Gastrocnemius medialis (tissue), 4 donors: Measurements from ENCODE around the gene LRFN4.
A peak's percentile ranks its signal among the peaks of the same experiment; 100 is the strongest.

Experiments used
- CTCF ChIP-seq, 5 experiments: fragments of 450-650 bp in 3 of 5; fragments of 200-600 bp in 2 of 5; sonication (generic) in 2 of 5; IDR thresholded peaks in 4 of 5; conservative IDR thresholded peaks in 1 of 5; 1 replicate in 4 of 5; 2 replicates in 1 of 5; pipeline ENCODE4 v1.5.1; 2016 to 2019; ENCODE audit warnings: antibody characterized with exemption in 5 of 5, mild to moderate bottlenecking in 3 of 5, moderate library complexity in 3 of 5
- POLR2A ChIP-seq, 2 donors: fragments of 450-650 bp; IDR thresholded peaks; one replicate each; pipeline ENCODE4 v1.6.1; 2017; ENCODE audit warnings: antibody characterized with exemption in 2 of 2, mild to moderate bottlenecking in 2 of 2, moderate library complexity in 2 of 2

- TF ChIP-seq POLR2A (IDR thresholded peaks at IDR 0.05) = peak in 1 of 2 donors; percentile 27
- no peak for TF ChIP-seq CTCF (IDR thresholded peaks at IDR 0.05 in 4 of 5, conservative IDR thresholded peaks at IDR 0.05 in 1 of 5)
These were observed at the start of gene LRFN4 for GRCh38 chr11:66856496-66857233.
